SW 1271 (cell line): ENCODE results near the gene RPL23.

Experiments
- DNase-seq, 2 experiments: peaks; one replicate each; lab custom pipeline; 2025; lab: John Stamatoyannopoulos, UW

Gene RPL23

GRCh38 chr17:38867179-38867967 lies 13.9 kb upstream of the RPL23 start:
- peak; percentile 30 to 70 for DNase-seq

- peak in 1 of 2 experiments; percentile 35 for DNase-seq
Observed at GRCh38 chr17:38864636-38865398, 11.3 kb upstream of the RPL23 start.

- DNase-seq: peak in 1 of 2 experiments; percentile 63
Observed at GRCh38 chr17:38861399-38861843, 7.9 kb upstream of the RPL23 start.

GRCh38 chr17:38857271-38857670 lies 3.8 kb upstream of the RPL23 start:
- no peak for DNase-seq

- peak; percentile 34 to 59 for DNase-seq
Observed at GRCh38 chr17:38855101-38855714, 1.7 kb upstream of the RPL23 start.

- no peak for DNase-seq
Observed at GRCh38 chr17:38852771-38853291, 690 bp downstream of the RPL23 start.

- no peak for DNase-seq
Observed at GRCh38 chr17:38851434-38851833, 2.1 kb downstream of the RPL23 start.

GRCh38 chr17:38850374-38850773 lies 3.1 kb downstream of the RPL23 start:
- DNase-seq: no peak

GRCh38 chr17:38848939-38849605 lies 4.4 kb downstream of the RPL23 start:
- no peak for DNase-seq

- DNase-seq: no peak
Observed at GRCh38 chr17:38848557-38848891, 5.0 kb downstream of the RPL23 start.

- peak in 1 of 2 experiments; percentile 22 for DNase-seq
Observed at GRCh38 chr17:38844261-38844757, 9.2 kb downstream of the RPL23 start.

- no peak for DNase-seq
Observed at GRCh38 chr17:38825762-38826247, 27.7 kb downstream of the RPL23 start.

GRCh38 chr17:38824899-38825761 lies 28.4 kb downstream of the RPL23 start, which contains the start of gene CWC25:
Gene CWC25 (minus strand): TSS chr17:38825321. CDS start chr17:38825183, 138 bp downstream.
- DNase-seq: peak; percentile 68 to 91

GRCh38 chr17:38815576-38816193 lies 37.8 kb downstream of the RPL23 start:
- DNase-seq: peak in 1 of 2 experiments; percentile 29

- no peak for DNase-seq
Observed at GRCh38 chr17:38809828-38810227, 43.7 kb downstream of the RPL23 start.

GRCh38 chr17:38800237-38800760 lies 53.2 kb downstream of the RPL23 start:
- DNase-seq: no peak

GRCh38 chr17:38799501-38800236 lies 53.9 kb downstream of the RPL23 start, which contains the start of gene PIP4K2B:
Gene PIP4K2B (minus strand): TSS chr17:38799556. CDS start chr17:38799424, 132 bp downstream.
- peak; percentile 96 for DNase-seq

- DNase-seq: peak in 1 of 2 experiments; percentile 69
Observed at GRCh38 chr17:38798614-38799500, 54.7 kb downstream of the RPL23 start.
